Stromal cell of bone marrow (primary cell): ENCODE results near the gene CNTNAP1.

Experiments used
- DNase-seq: peaks from one replicate; pipeline ENCODE4 v3.0.0-alpha.2; 2012; ENCODE audit warnings: low read depth

CNTNAP1 gene

GRCh38 chr17:42685831-42686230 is 3.5 kb downstream of the CNTNAP1 start:
- no peak for DNase-seq

- no peak for DNase-seq
Observed at GRCh38 chr17:42686520-42687128, 4.3 kb downstream of the CNTNAP1 start.

GRCh38 chr17:42687707-42688320 is 5.5 kb downstream of the CNTNAP1 start:
- DNase-seq, result no peak

GRCh38 chr17:42690596-42690995 is 8.3 kb downstream of the CNTNAP1 start:
- no peak for DNase-seq

- DNase-seq, result no peak
Observed at GRCh38 chr17:42691021-42691545, 8.8 kb downstream of the CNTNAP1 start.

GRCh38 chr17:42692489-42692888 is 10.2 kb downstream of the CNTNAP1 start:
- no peak for DNase-seq

GRCh38 chr17:42694524-42694923 is 12.2 kb downstream of the CNTNAP1 start:
- no peak for DNase-seq

GRCh38 chr17:42695500-42695899 is 13.2 kb downstream of the CNTNAP1 start:
- DNase-seq, result no peak

- DNase-seq, result no peak
Observed at GRCh38 chr17:42697108-42697811, 14.9 kb downstream of the CNTNAP1 start.

GRCh38 chr17:42698736-42699414 is 16.5 kb downstream of the CNTNAP1 start:
- DNase-seq, result peak; percentile 64

GRCh38 chr17:42699415-42699740 is 17.0 kb downstream of the CNTNAP1 start:
- no peak for DNase-seq

- DNase-seq, result no peak
Observed at GRCh38 chr17:42700586-42701289, 18.4 kb downstream of the CNTNAP1 start.

- no peak for DNase-seq
Observed at GRCh38 chr17:42702446-42702845, 20.1 kb downstream of the CNTNAP1 start.

- no peak for DNase-seq
Observed at GRCh38 chr17:42704490-42704836, 22.1 kb downstream of the CNTNAP1 start.

GRCh38 chr17:42704837-42705494 is 22.6 kb downstream of the CNTNAP1 start:
- DNase-seq, result no peak

GRCh38 chr17:42706732-42707131 is 24.4 kb downstream of the CNTNAP1 start:
- DNase-seq, result no peak

GRCh38 chr17:42708588-42708987 is 26.3 kb downstream of the CNTNAP1 start:
- no peak for DNase-seq

- no peak for DNase-seq
Observed at GRCh38 chr17:42709561-42709960, 27.2 kb downstream of the CNTNAP1 start.

- DNase-seq, result peak; percentile 57
Observed at GRCh38 chr17:42720996-42721583, 38.8 kb downstream of the CNTNAP1 start.

GRCh38 chr17:42723636-42724035 is 41.3 kb downstream of the CNTNAP1 start:
- DNase-seq, result no peak

GRCh38 chr17:42725143-42725542 is 42.8 kb downstream of the CNTNAP1 start:
- no peak for DNase-seq
